Measurements from ENCODE around the gene CFP.
"Not testable (repeated sequence)": the region's sequence is repeated elsewhere in the genome, so short reads cannot be mapped to it uniquely, and the experiment has no call there.

Gene CFP

GRCh38 chrX:47629419-47630200, at the start of gene CFP:
Gene CFP (minus strand): TSS chrX:47629930. CDS start chrX:47629844, 86 bp downstream.
- peak; percentile 43 for DNase-seq

- not testable (repeated sequence) for DNase-seq
These were observed 46.5 kb upstream of the CFP start for GRCh38 chrX:47675959-47676859.

GRCh38 chrX:47674776-47675175, 45.0 kb upstream of the CFP start:
- no peak for DNase-seq

GRCh38 chrX:47665797-47666196, 36.1 kb upstream of the CFP start:
- DNase-seq: not testable (repeated sequence)

GRCh38 chrX:47664737-47665136, 35.0 kb upstream of the CFP start:
- DNase-seq: no peak

- DNase-seq: no peak
These were observed 32.5 kb upstream of the CFP start for GRCh38 chrX:47662144-47662657.

GRCh38 chrX:47661539-47661938, 31.8 kb upstream of the CFP start:
- DNase-seq: no peak

- DNase-seq: no peak
These were observed 29.6 kb upstream of the CFP start for GRCh38 chrX:47659421-47659726.

GRCh38 chrX:47658684-47659420, 29.1 kb upstream of the CFP start, which contains the start of gene UXT:
Gene UXT (minus strand): TSS chrX:47659180. CDS start chrX:47658927, 253 bp downstream.
- peak; percentile 96 for DNase-seq

- DNase-seq: no peak
These were observed 28.6 kb upstream of the CFP start for GRCh38 chrX:47658301-47658683.

GRCh38 chrX:47651043-47651905, 21.5 kb upstream of the CFP start:
- DNase-seq: no peak

GRCh38 chrX:47650164-47651042, 20.7 kb upstream of the CFP start, which contains the start of gene ELK1:
Gene ELK1 (minus strand): TSS chrX:47650563. CDS start chrX:47641441, 9,122 bp downstream.
- DNase-seq: peak; percentile 96

- DNase-seq: no peak
These were observed 20.0 kb upstream of the CFP start for GRCh38 chrX:47649781-47650163.

GRCh38 chrX:47649271-47649670, 19.5 kb upstream of the CFP start:
- DNase-seq: no peak

- DNase-seq: no peak
These were observed 18.6 kb upstream of the CFP start for GRCh38 chrX:47648376-47648775.

GRCh38 chrX:47646636-47647035, 16.9 kb upstream of the CFP start:
- no peak for DNase-seq

- DNase-seq: no peak
These were observed 15.8 kb upstream of the CFP start for GRCh38 chrX:47645530-47645929.

- DNase-seq: no peak
These were observed 14.9 kb upstream of the CFP start for GRCh38 chrX:47644557-47645091.

- DNase-seq: no peak
These were observed 14.2 kb upstream of the CFP start for GRCh38 chrX:47643926-47644325.

- no peak for DNase-seq
These were observed 9.1 kb upstream of the CFP start for GRCh38 chrX:47638816-47639215.
